ENCODE measurements around the gene COL5A1. TPM values are rescaled to one million over a fixed set of nuclear protein-coding genes. Genes with fewer than 3 reads are reported as not detected.

Gene COL5A1
- total and polyA plus RNA-seq, 2 experiments from 2014 or later = 2.5 to 13.1 TPM

DNA sequence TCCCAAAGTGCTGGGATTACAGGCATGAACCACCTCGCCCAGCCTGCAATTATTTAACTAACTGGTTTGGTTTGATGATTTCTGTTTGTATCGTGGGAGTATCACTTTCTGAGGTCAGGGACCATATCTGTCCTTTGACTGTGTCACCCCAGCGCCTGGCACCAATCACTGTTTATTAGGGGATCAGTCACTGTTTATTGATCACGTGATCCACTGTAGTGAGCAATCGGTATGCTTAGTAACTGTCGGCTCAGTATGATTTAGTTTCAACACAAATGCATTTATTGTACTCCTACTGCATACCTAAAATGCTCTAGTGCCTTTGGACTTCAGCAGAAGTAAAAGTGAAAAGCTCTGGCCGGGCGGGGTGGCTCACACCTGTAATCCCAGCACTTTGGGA is 54.8 kb downstream of the COL5A1 start:
- Histone ChIP-seq H3K4me1 (ENCODE audit: insufficient read depth) (no peaks in the 10 kb centered on the region; the same call in 1 of the 2 replicates), H3F3A (replicated peaks; ENCODE audit: low read depth) (no peaks in the 10 kb centered on the region), H2AFZ (no peak overlapping the region), H3K27me3 (ENCODE audit: insufficient read depth) (no peaks in the 10 kb centered on the region), H4K20me1 (replicated peaks; ENCODE audit: insufficient read depth) (no peaks in the 10 kb centered on the region), H3K4me2 (no peak overlapping the region), H3K36me3 (ENCODE audit: insufficient read depth) (no peaks in the 10 kb centered on the region), H3K4me3 (no peak overlapping the region), H3K9me2 (ENCODE audit: insufficient read depth) (no peaks in the 10 kb centered on the region), H3K27ac (ENCODE audit: low read depth) (no peak overlapping the region), H3K79me2 (replicated peaks; ENCODE audit: insufficient read depth) (no peaks in the 10 kb centered on the region)
- DNase-seq (ENCODE audit: low spot score) (no peak), ATAC-seq (no peak)
- H3K27me3 Mint-ChIP-seq (ENCODE audit: insufficient read depth, low read depth, poor library complexity) = peaks cover 3% of the 10 kb centered on the region
- H3K4me1 Mint-ChIP-seq = peaks cover 2% of the 10 kb centered on the region; the same call in 1 of the 3 replicates
- no peak overlapping the region for H3K27ac Mint-ChIP-seq
- TF ChIP-seq JUNB (IDR thresholded peaks at IDR 0.05; ENCODE audit: unreplicated experiment) (no peak), ZNF331 (CRISPR knock-in tag; IDR thresholded peaks at IDR 0.05; ENCODE audit: low read depth) (no peak), ZNF114 (CRISPR knock-in tag; IDR thresholded peaks at IDR 0.05) (no peak)
- TF ChIP-seq, protein P1, sequence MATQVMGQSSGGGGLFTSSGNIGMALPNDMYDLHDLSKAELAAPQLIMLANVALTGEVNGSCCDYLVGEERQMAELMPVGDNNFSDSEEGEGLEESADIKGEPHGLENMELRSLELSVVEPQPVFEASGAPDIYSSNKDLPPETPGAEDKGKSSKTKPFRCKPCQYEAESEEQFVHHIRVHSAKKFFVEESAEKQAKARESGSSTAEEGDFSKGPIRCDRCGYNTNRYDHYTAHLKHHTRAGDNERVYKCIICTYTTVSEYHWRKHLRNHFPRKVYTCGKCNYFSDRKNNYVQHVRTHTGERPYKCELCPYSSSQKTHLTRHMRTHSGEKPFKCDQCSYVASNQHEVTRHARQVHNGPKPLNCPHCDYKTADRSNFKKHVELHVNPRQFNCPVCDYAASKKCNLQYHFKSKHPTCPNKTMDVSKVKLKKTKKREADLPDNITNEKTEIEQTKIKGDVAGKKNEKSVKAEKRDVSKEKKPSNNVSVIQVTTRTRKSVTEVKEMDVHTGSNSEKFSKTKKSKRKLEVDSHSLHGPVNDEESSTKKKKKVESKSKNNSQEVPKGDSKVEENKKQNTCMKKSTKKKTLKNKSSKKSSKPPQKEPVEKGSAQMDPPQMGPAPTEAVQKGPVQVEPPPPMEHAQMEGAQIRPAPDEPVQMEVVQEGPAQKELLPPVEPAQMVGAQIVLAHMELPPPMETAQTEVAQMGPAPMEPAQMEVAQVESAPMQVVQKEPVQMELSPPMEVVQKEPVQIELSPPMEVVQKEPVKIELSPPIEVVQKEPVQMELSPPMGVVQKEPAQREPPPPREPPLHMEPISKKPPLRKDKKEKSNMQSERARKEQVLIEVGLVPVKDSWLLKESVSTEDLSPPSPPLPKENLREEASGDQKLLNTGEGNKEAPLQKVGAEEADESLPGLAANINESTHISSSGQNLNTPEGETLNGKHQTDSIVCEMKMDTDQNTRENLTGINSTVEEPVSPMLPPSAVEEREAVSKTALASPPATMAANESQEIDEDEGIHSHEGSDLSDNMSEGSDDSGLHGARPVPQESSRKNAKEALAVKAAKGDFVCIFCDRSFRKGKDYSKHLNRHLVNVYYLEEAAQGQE (IDR thresholded peaks at IDR 0.05; ENCODE audit: unreplicated experiment) = no peak
- no peaks in the 10 kb centered on the region for H3K36me3 Mint-ChIP-seq (ENCODE audit: low read depth)
- no peak overlapping the region for H3K4me3 Mint-ChIP-seq
- no peaks in the 10 kb centered on the region for H3K9me3 Mint-ChIP-seq

DNA sequence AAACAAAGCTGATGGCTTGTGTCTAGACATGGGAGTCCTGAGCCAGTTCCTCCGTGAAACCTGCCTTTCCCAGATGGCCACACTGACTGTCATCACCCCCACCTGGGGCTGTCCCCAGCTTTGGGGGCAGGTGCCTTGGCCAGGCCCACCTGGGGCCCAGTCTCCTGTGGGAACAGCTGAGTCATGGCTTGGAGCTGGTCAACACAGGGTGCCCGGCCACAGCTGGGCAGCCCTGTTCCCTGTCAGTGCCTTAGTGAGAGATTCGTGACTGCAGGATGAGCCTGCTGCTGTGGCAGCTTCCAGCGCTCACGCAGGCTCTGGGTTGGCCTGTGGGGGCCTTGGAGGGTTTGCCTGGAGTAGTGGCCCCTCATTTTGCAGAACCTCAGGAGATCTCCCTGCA is 56.5 kb downstream of the COL5A1 start:
- Histone ChIP-seq H2AFZ (no peak overlapping the region), H3K4me3 (no peak overlapping the region), H3K4me2 (no peak overlapping the region), H4K20me1 (replicated peaks; ENCODE audit: insufficient read depth) (no peaks in the 10 kb centered on the region), H3K9me2 (ENCODE audit: insufficient read depth) (no peaks in the 10 kb centered on the region), H3K36me3 (ENCODE audit: insufficient read depth) (no peaks in the 10 kb centered on the region), H3F3A (replicated peaks; ENCODE audit: low read depth) (no peaks in the 10 kb centered on the region), H3K79me2 (replicated peaks; ENCODE audit: insufficient read depth) (no peaks in the 10 kb centered on the region), H3K27me3 (ENCODE audit: insufficient read depth) (no peaks in the 10 kb centered on the region), H3K27ac (ENCODE audit: low read depth) (no peak overlapping the region), H3K4me1 (ENCODE audit: insufficient read depth) (no peaks in the 10 kb centered on the region; the same call in 1 of the 2 replicates)
- H3K4me1 Mint-ChIP-seq = peaks cover 2% of the 10 kb centered on the region; the same call in 1 of the 3 replicates
- H3K27me3 Mint-ChIP-seq (ENCODE audit: insufficient read depth, low read depth, poor library complexity) = peaks cover 3% of the 10 kb centered on the region
- no peak for ATAC-seq
- DNase-seq (ENCODE audit: low spot score) = no peak
- no peak overlapping the region for H3K27ac Mint-ChIP-seq
- no peak overlapping the region for H3K4me3 Mint-ChIP-seq
- no peaks in the 10 kb centered on the region for H3K9me3 Mint-ChIP-seq
- no peaks in the 10 kb centered on the region for H3K36me3 Mint-ChIP-seq (ENCODE audit: low read depth)
- TF ChIP-seq CREB1 (CRISPR knock-in tag; IDR thresholded peaks at IDR 0.05; ENCODE audit: low read depth) = no peak
- TF ChIP-seq POLR2AphosphoS5 (IDR thresholded peaks at IDR 0.05; ENCODE audit: low read depth) = no peak
- TF ChIP-seq, protein P2, sequence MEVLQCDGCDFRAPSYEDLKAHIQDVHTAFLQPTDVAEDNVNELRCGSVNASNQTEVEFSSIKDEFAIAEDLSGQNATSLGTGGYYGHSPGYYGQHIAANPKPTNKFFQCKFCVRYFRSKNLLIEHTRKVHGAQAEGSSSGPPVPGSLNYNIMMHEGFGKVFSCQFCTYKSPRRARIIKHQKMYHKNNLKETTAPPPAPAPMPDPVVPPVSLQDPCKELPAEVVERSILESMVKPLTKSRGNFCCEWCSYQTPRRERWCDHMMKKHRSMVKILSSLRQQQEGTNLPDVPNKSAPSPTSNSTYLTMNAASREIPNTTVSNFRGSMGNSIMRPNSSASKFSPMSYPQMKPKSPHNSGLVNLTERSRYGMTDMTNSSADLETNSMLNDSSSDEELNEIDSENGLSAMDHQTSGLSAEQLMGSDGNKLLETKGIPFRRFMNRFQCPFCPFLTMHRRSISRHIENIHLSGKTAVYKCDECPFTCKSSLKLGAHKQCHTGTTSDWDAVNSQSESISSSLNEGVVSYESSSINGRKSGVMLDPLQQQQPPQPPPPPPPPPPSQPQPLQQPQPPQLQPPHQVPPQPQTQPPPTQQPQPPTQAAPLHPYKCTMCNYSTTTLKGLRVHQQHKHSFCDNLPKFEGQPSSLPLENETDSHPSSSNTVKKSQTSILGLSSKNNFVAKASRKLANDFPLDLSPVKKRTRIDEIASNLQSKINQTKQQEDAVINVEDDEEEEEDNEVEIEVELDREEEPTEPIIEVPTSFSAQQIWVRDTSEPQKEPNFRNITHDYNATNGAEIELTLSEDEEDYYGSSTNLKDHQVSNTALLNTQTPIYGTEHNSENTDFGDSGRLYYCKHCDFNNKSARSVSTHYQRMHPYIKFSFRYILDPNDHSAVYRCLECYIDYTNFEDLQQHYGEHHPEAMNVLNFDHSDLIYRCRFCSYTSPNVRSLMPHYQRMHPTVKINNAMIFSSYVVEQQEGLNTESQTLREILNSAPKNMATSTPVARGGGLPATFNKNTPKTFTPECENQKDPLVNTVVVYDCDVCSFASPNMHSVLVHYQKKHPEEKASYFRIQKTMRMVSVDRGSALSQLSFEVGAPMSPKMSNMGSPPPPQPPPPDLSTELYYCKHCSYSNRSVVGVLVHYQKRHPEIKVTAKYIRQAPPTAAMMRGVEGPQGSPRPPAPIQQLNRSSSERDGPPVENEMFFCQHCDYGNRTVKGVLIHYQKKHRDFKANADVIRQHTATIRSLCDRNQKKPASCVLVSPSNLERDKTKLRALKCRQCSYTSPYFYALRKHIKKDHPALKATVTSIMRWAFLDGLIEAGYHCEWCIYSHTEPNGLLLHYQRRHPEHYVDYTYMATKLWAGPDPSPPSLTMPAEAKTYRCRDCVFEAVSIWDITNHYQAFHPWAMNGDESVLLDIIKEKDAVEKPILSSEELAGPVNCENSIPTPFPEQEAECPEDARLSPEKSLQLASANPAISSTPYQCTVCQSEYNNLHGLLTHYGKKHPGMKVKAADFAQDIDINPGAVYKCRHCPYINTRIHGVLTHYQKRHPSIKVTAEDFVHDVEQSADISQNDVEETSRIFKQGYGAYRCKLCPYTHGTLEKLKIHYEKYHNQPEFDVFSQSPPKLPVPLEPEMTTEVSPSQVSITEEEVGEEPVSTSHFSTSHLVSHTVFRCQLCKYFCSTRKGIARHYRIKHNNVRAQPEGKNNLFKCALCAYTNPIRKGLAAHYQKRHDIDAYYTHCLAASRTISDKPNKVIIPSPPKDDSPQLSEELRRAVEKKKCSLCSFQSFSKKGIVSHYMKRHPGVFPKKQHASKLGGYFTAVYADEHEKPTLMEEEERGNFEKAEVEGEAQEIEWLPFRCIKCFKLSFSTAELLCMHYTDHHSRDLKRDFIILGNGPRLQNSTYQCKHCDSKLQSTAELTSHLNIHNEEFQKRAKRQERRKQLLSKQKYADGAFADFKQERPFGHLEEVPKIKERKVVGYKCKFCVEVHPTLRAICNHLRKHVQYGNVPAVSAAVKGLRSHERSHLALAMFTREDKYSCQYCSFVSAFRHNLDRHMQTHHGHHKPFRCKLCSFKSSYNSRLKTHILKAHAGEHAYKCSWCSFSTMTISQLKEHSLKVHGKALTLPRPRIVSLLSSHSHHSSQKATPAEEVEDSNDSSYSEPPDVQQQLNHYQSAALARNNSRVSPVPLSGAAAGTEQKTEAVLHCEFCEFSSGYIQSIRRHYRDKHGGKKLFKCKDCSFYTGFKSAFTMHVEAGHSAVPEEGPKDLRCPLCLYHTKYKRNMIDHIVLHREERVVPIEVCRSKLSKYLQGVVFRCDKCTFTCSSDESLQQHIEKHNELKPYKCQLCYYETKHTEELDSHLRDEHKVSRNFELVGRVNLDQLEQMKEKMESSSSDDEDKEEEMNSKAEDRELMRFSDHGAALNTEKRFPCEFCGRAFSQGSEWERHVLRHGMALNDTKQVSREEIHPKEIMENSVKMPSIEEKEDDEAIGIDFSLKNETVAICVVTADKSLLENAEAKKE (CRISPR knock-in tag; IDR thresholded peaks at IDR 0.05) = no peak
- no peak for TF ChIP-seq EZH2phosphoT487 (IDR thresholded peaks at IDR 0.05; ENCODE audit: unreplicated experiment)
- TF ChIP-seq NANOG (IDR thresholded peaks at IDR 0.05; ENCODE audit: borderline replicate concordance) = no peak
- TF ChIP-seq EZH2 (IDR thresholded peaks at IDR 0.05; ENCODE audit: low read depth, unreplicated experiment) = no peak
- TF ChIP-seq ZNF114 (CRISPR knock-in tag; IDR thresholded peaks at IDR 0.05) = no peak
- TF ChIP-seq JUNB (IDR thresholded peaks at IDR 0.05; ENCODE audit: unreplicated experiment) = no peak

All from GM23338 (cell line).